Lower lobe of right lung (tissue), 2 donors: Measurements from ENCODE around the gene SMARCC2. TPM values are rescaled to one million over a fixed set of nuclear protein-coding genes. Genes with fewer than 3 reads are reported as not detected.

Experiments used
- ATAC-seq, 2 donors: fragments of 200-7000 bp; cut with Tn5 transposase; one replicate each; pipeline ENCODE4 v1.9.1; 2020 to 2022; ENCODE audit warnings: mild to moderate bottlenecking in 2 of 2, moderate library complexity in 2 of 2
- DNase-seq: peaks from one replicate; pipeline ENCODE4 v3.0.0-alpha.2; 2020
- H3K27ac ChIP-seq: fragments of 200-600 bp; one replicate; pipeline ENCODE4 v1.8.0; 2022
- H3K27me3 ChIP-seq: fragments of 200-600 bp; one replicate; pipeline ENCODE4 v1.8.0; 2022; ENCODE audit warnings: low read depth
- H3K36me3 ChIP-seq: fragments of 200-600 bp; one replicate; pipeline ENCODE4 v1.8.0; 2022; ENCODE audit warnings: mild to moderate bottlenecking
- H3K4me1 ChIP-seq: fragments of 200-600 bp; one replicate; pipeline ENCODE4 v1.8.0; 2022
- H3K4me3 ChIP-seq: fragments of 200-600 bp; one replicate; pipeline ENCODE4 v1.8.0; 2022; ENCODE audit warnings: mild to moderate bottlenecking
- H3K9me3 ChIP-seq: fragments of 200-600 bp; one replicate; pipeline ENCODE4 v1.8.0; 2022
- CTCF ChIP-seq: fragments of 200-600 bp; IDR thresholded peaks from one replicate; pipeline ENCODE4 v1.8.0; 2022; ENCODE audit warnings: antibody characterized with exemption, mild to moderate bottlenecking
- intact Hi-C: fragments of 100-400 bp; cut with DNase I; formaldehyde crosslinking; loops from one replicate; pipeline ENCODE4 v1.11.0; 2022
- total RNA-seq: library from RNA; stranded (reverse); fragmentation: NEBNext Ultra II Directional; extraction: Animal tissue kit (Norgen Biotek cat#: 25700); gene quantifications from one replicate; pipeline ENCODE4 v1.2.1, GENCODE V29; 2021
- donor health status: DM: no; HTN: yes; CAD: no; lungs with severe emphysema.

The SMARCC2 gene
- total RNA-seq, 1 donor from 2014 or later: 115 TPM

- H3K27ac ChIP-seq: peak overlapping the region; percentile 96
- no peak for DNase-seq
- H3K27me3 ChIP-seq: no peaks in the 10 kb centered on the region
- ATAC-seq: no peak
- H3K4me1 ChIP-seq: peaks cover 50% of the 10 kb centered on the region
- intact Hi-C loops: no loop called here
- peaks cover 60% of the 10 kb centered on the region for H3K36me3 ChIP-seq
- H3K9me3 ChIP-seq: no peaks in the 10 kb centered on the region
- peak overlapping the region; percentile 88 for H3K4me3 ChIP-seq
- no peak for TF ChIP-seq CTCF
These were observed 29.0 kb downstream of the SMARCC2 start for GRCh38 chr12:56160193-56160763.

- H3K36me3 ChIP-seq: peaks cover 53% of the 10 kb centered on the region
- TF ChIP-seq CTCF: no peak
- ATAC-seq (no peak), DNase-seq (no peak)
- H3K27me3 ChIP-seq: no peaks in the 10 kb centered on the region
- intact Hi-C loops: no loop called here
- peak overlapping the region; percentile 96 for H3K27ac ChIP-seq
- H3K4me1 ChIP-seq: peaks cover 50% of the 10 kb centered on the region
- H3K4me3 ChIP-seq: peak overlapping the region; percentile 88
- no peaks in the 10 kb centered on the region for H3K9me3 ChIP-seq
These were observed 29.6 kb downstream of the SMARCC2 start for GRCh38 chr12:56159482-56160192.

- H3K36me3 ChIP-seq: peaks cover 47% of the 10 kb centered on the region
- peaks cover 50% of the 10 kb centered on the region for H3K4me1 ChIP-seq
- H3K4me3 ChIP-seq: peak overlapping the region; percentile 88
- no peak for TF ChIP-seq CTCF
- H3K9me3 ChIP-seq: no peaks in the 10 kb centered on the region
- DNase-seq (peak; percentile 93), ATAC-seq (peak; percentile 80)
- H3K27ac ChIP-seq: peak overlapping the region; percentile 96
- H3K27me3 ChIP-seq: no peaks in the 10 kb centered on the region
- intact Hi-C loops: no loop called here
These were observed 30.3 kb downstream of the SMARCC2 start for GRCh38 chr12:56158926-56159461.

GRCh38 chr12:56158029-56158925 lies 31.0 kb downstream of the SMARCC2 start, which contains the start of gene MYL6:
Gene MYL6 (plus strand): TSS chr12:56158359. CDS start chr12:56158402, 43 bp downstream.
- H3K36me3 ChIP-seq: peaks cover 40% of the 10 kb centered on the region
- H3K4me1 ChIP-seq: peaks cover 50% of the 10 kb centered on the region
- intact Hi-C loops: no loop called here
- H3K4me3 ChIP-seq: peak within 1 kb of the TSS; percentile 88
- H3K27ac ChIP-seq: peak within 1 kb of the TSS; percentile 96
- TF ChIP-seq CTCF: no peak
- no peaks in the 10 kb centered on the region for H3K27me3 ChIP-seq
- ATAC-seq (peak; percentile 93 to 94), DNase-seq (peak; percentile 96)
- no peaks in the 10 kb centered on the region for H3K9me3 ChIP-seq
